Tibial nerve (tissue), 4 donors: ENCODE results near the gene ERBB4. TPM values are rescaled to one million over a fixed set of nuclear protein-coding genes. Genes with fewer than 3 reads are reported as not detected.

Experiments used
- DNase-seq, 2 donors: peaks; one replicate each; pipeline ENCODE4 v3.0.0-alpha.2; 2019; ENCODE audit warnings: low spot score in 2 of 2
- H3K27ac ChIP-seq, 4 donors: fragments of 200-600 bp; sonication (generic) in 3 of 4; one replicate each; pipeline ENCODE4 v1.5.1; 2017 to 2019; ENCODE audit warnings: mild to moderate bottlenecking in 1 of 4
- H3K27me3 ChIP-seq, 2 donors: fragments of 200-600 bp; sonication (generic) in 1 of 2; one replicate each; pipeline versions ENCODE4 v1.5.1 to v1.6.0; 2017 to 2019
- H3K36me3 ChIP-seq, 3 donors: fragments of 200-600 bp; sonication (generic); one replicate each; pipeline ENCODE4 v1.5.1; 2018 to 2019
- H3K4me1 ChIP-seq, 4 donors: fragments of 200-600 bp; sonication (generic) in 3 of 4; one replicate each; pipeline ENCODE4 v1.5.1; 2017 to 2019
- H3K4me3 ChIP-seq, 4 donors: fragments of 200-600 bp; sonication (generic) in 3 of 4; one replicate each; pipeline ENCODE4 v1.5.1; 2017 to 2019; ENCODE audit warnings: mild to moderate bottlenecking in 1 of 4, moderate library complexity in 1 of 4
- H3K9me3 ChIP-seq, 4 donors: fragments of 200-600 bp; sonication (generic) in 3 of 4; one replicate each; pipeline ENCODE4 v1.5.1; 2017 to 2019
- CTCF ChIP-seq, 5 experiments: fragments of 200-600 bp in 3 of 5; fragments of 450-650 bp in 2 of 5; sonication (generic) in 3 of 5; IDR thresholded peaks; one replicate each; pipeline ENCODE4 v1.5.1; 2016 to 2019; ENCODE audit warnings: antibody characterized with exemption in 5 of 5, mild to moderate bottlenecking in 3 of 5, moderate library complexity in 2 of 5
- EP300 ChIP-seq, 2 donors: sonication (generic); formaldehyde crosslinking; IDR thresholded peaks; one replicate each; pipeline ENCODE4 v1.6.1; 2017; ENCODE audit warnings: antibody characterized with exemption in 2 of 2, mild to moderate bottlenecking in 1 of 2
- POLR2A ChIP-seq, 2 donors: fragments of 450-650 bp; IDR thresholded peaks; one replicate each; pipeline ENCODE4 v1.6.1; 2017; ENCODE audit warnings: antibody characterized with exemption in 2 of 2, mild to moderate bottlenecking in 2 of 2, moderate library complexity in 2 of 2
- WGBS, 2 donors: methylation state at CpG; one replicate each; pipeline ENCODE4 v1.1.5; 2018; 5-methylcytosine and 5-hydroxymethylcytosine counted together
- total RNA-seq, 4 donors: library from RNA; depleted of rRNA; stranded (reverse); fragments of >200 nt; gene quantifications; one replicate each; pipeline ENCODE4 v1.1.0, GENCODE V29; 2016

Gene ERBB4
- total RNA-seq, 4 donors from 2014 or later: 2.4 to 3.3 (median 2.9) TPM

GRCh38 chr2:211512806-211513205 is 1025.8 kb downstream of the ERBB4 start:
- Histone ChIP-seq H3K9me3 (no peaks in the 10 kb centered on the region), H3K27me3 (no peaks in the 10 kb centered on the region), H3K4me3 (no peak overlapping the region), H3K36me3 (no peaks in the 10 kb centered on the region), H3K4me1 (no peaks in the 10 kb centered on the region), H3K27ac (no peak overlapping the region)
- no peak for TF ChIP-seq CTCF (IDR thresholded peaks at IDR 0.05)
- TF ChIP-seq EP300 (IDR thresholded peaks at IDR 0.05): no peak
- no peak for TF ChIP-seq POLR2A (IDR thresholded peaks at IDR 0.05)
- WGBS, 2 donors: 83 to 89% methylated on average over 3 of the region's 3 CpGs
- DNase-seq: no peak

GRCh38 chr2:211503856-211504255 is 1034.7 kb downstream of the ERBB4 start:
- H3K27ac ChIP-seq: no peak overlapping the region
- no peaks in the 10 kb centered on the region for H3K4me1 ChIP-seq

GRCh38 chr2:211503198-211503597 is 1035.4 kb downstream of the ERBB4 start:
- WGBS, 2 donors: 93 to 97% methylated on average over 4 of the region's 4 CpGs
- peaks cover 0 to 24% (median 0%) of the 10 kb centered on the region in 4 donors for H3K9me3 ChIP-seq
- no peaks in the 10 kb centered on the region for H3K4me1 ChIP-seq
- H3K4me3 ChIP-seq: no peak overlapping the region
- no peak for DNase-seq
- TF ChIP-seq CTCF (IDR thresholded peaks at IDR 0.05) (no peak), POLR2A (IDR thresholded peaks at IDR 0.05) (no peak), EP300 (IDR thresholded peaks at IDR 0.05) (no peak)
- no peaks in the 10 kb centered on the region for H3K36me3 ChIP-seq
- H3K27ac ChIP-seq: no peak overlapping the region
- no peaks in the 10 kb centered on the region for H3K27me3 ChIP-seq

More at GRCh38 chr2:211503856-211504255, 1034.7 kb downstream of the ERBB4 start:
- H3K9me3 ChIP-seq: peaks cover 0 to 24% (median 0%) of the 10 kb centered on the region in 4 donors
- H3K4me3 ChIP-seq: no peak overlapping the region
- TF ChIP-seq CTCF (IDR thresholded peaks at IDR 0.05) (no peak), EP300 (IDR thresholded peaks at IDR 0.05) (no peak), POLR2A (IDR thresholded peaks at IDR 0.05) (no peak)
- H3K36me3 ChIP-seq: no peaks in the 10 kb centered on the region
- no peak for DNase-seq
- H3K27me3 ChIP-seq: no peaks in the 10 kb centered on the region

- 41 to 45% methylated on average over 3 of the region's 3 CpGs for WGBS, 2 donors
Observed at GRCh38 chr2:211498551-211499205, 1039.9 kb downstream of the ERBB4 start.

More at GRCh38 chr2:211498551-211499205, 1039.9 kb downstream of the ERBB4 start:
- Histone ChIP-seq H3K4me1 (no peaks in the 10 kb centered on the region), H3K27me3 (no peaks in the 10 kb centered on the region), H3K27ac (no peak overlapping the region), H3K4me3 (no peak overlapping the region), H3K36me3 (no peaks in the 10 kb centered on the region), H3K9me3 (peaks cover 0 to 6% (median 0%) of the 10 kb centered on the region in 4 donors)
- TF ChIP-seq CTCF (IDR thresholded peaks at IDR 0.05) (no peak), POLR2A (IDR thresholded peaks at IDR 0.05) (no peak), EP300 (IDR thresholded peaks at IDR 0.05) (no peak)
- DNase-seq: no peak
